ENCODE measurements around the gene EGF.

The EGF gene

GRCh38 chr4:109953556-109953955, 40.9 kb downstream of the EGF start:
- in situ Hi-C loops (cut with MboI; ENCODE audit: low sequenced_read_pairs) = no loop called here

- in situ Hi-C loops (cut with MboI; ENCODE audit: low sequenced_read_pairs) = no loop called here
These were observed 42.5 kb downstream of the EGF start for GRCh38 chr4:109955146-109955545.

- in situ Hi-C loops (cut with MboI; ENCODE audit: low sequenced_read_pairs) = no loop called here
These were observed 44.5 kb downstream of the EGF start for GRCh38 chr4:109957227-109957626.

- in situ Hi-C loops (cut with MboI; ENCODE audit: low sequenced_read_pairs) = no loop called here
These were observed 46.5 kb downstream of the EGF start for GRCh38 chr4:109959195-109959594.

DNA sequence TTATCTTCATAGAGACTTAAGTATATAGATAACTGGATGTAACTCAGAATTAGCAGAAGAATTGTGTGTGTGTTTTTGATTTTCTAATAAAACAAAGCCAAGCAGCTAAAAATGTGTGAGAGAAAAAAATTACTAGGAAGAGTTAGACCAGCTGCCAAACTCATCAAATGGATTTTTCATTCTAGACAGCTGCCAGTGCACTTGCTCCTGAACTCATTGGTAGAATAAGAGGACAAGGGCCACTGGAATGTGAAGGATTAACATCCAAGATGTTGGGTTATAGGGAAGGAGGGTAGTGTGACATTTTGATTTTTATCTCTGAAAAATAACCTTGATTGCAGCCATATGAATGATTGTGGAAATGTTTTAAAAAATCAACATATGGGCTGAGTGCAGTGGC, 49.7 kb downstream of the EGF start:
- in situ Hi-C loops (cut with MboI; ENCODE audit: low sequenced_read_pairs) = no loop called here

DNA sequence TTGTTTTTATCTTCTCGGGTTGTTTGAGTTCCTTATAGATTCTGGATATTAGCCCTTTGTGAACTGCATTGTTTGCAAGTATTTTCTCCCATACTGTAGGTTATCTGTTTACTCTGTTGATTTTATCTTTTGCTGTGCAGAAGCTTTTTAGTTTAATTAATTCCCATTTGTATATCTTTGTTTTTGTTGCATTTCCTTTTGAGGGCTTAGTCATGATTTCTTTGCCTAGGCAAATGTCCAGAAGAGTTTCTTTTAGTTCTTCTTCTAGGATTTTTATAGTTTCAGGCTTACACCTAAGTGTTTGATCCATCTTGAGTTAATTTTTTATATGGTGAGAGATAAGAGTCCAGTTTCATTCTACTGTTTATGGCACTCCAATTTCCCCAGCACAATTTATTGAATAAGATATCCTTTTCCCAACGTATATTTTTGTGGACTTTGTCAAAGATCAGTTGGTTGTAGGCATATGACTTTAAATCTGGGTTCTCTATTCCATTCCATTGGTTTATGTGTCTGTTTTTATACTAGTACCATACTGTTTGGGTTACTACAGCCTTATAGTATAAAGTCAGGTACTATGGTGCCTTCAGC, 54.3 kb downstream of the EGF start:
- in situ Hi-C loops (cut with MboI; ENCODE audit: low sequenced_read_pairs) = no loop called here

DNA sequence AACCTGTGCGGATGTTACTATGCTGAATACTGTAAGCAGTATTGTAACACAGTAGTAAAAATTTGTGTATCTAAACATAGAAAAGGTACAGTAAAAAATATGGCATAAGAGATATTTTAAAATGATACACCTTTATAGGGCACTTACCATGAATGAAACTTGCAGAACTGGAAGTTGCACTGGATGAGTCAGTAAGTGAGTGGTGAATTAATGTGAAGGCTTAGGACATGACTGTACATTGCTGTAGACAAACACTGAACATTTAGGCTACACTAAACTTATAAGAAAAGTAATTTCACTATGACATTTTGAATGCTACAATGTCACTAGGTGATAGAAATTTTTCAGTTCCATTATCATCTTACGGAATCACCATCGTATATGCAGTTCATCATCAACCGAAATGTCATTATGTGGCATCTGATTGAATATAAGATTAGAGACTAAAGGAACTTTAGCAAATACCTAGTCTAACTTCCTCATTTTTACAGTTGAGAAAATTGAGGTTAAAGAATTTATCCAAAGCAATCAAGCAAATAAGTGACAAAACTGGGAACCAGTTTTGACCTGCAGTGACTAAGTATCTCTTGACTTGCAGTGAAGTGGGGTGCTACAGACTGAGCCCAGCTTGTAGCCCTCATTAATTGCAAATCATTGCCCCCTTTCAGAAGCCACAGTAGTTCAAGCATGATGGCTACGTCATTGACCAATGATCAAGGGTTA, 55.3 kb downstream of the EGF start:
- in situ Hi-C loops (cut with MboI; ENCODE audit: low sequenced_read_pairs) = no loop called here

- in situ Hi-C loops (cut with MboI; ENCODE audit: low sequenced_read_pairs) = no loop called here
These were observed 56.4 kb downstream of the EGF start for GRCh38 chr4:109969087-109969486.

DNA sequence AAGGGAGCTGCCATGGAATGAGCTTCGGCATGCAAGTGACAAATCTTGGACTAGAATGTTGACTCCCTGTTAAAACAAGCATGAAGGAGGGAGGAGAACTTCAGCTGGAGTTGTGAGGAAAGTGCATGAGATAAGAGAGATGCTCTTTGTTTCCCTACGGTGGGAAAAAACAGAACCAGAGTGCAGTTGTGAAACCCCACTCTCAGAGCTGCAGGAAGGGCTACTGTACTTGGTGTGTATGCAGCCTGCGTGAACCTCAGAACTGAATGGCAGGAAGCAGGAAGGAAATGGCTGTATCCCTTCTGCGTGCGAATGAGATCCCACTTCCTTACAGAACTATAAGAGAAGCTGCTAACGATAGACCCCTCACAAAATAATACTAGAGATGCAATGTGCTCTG, 57.2 kb downstream of the EGF start:
- in situ Hi-C loops (cut with MboI; ENCODE audit: low sequenced_read_pairs) = loop anchor here (10.0 kb wide), 1 partner anchor 545 kb away; no protein-coding TSS in a partner anchor

- in situ Hi-C loops (cut with MboI; ENCODE audit: low sequenced_read_pairs) = loop anchor here (10.0 kb wide), 1 partner anchor 548 kb away; no protein-coding TSS in a partner anchor
These were observed 60.3 kb downstream of the EGF start for GRCh38 chr4:109972786-109973528.

DNA sequence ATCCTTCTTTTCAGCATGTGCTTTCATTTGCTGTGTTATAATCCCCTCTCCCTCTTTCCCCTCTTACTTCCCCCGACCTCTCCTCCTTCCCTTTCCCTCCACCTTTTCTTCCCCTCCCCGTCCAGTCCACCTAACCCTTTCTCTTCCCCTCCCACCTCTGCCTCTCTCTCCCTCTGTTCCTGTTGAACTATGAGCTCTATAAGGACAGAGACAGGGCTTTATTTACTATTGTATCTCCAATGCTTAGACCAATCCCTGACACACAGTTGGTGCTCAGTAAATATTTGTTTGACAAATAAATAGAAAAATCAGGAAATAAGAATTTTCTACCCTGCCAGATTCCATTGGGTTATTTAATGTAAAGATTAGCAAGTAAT, 60.8 kb downstream of the EGF start:
- in situ Hi-C loops (cut with MboI; ENCODE audit: low sequenced_read_pairs) = loop anchor here (10.0 kb wide), 1 partner anchor 549 kb away; no protein-coding TSS in a partner anchor

GRCh38 chr4:109976189-109976588, 63.5 kb downstream of the EGF start:
- in situ Hi-C loops (cut with MboI; ENCODE audit: low sequenced_read_pairs) = loop anchor here (10.0 kb wide), 1 partner anchor 551 kb away; no protein-coding TSS in a partner anchor

DNA sequence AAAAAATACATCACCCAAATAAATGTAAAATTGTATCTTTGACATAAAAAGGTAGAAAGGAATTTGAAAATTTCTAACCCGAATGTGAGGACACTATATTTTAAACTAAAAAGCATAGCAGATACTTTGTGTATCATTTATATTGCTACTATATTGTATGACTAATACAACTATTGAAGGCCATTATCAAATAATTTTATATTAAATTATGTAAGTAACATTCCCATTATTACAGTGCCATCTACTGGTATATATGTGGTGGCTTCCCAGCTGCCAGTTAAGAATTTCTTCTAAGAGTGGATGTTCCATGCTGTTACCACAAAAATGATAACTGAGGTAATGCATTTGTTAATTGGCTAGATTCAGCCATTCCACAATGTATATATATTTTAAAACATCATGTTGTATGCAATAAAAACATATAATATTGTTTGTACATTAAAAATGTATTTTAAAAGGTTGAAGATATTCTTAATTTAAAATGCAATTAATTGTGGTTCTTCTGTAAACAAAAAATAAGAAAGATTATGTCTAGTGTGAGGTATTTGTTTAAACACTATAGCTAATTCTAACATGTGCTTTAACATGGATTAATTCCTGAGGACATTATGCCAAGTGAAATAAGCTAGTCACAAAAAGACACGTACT, 65.3 kb downstream of the EGF start:
- in situ Hi-C loops (cut with MboI; ENCODE audit: low sequenced_read_pairs) = loop anchor here (10.0 kb wide), 1 partner anchor 553 kb away; no protein-coding TSS in a partner anchor

DNA sequence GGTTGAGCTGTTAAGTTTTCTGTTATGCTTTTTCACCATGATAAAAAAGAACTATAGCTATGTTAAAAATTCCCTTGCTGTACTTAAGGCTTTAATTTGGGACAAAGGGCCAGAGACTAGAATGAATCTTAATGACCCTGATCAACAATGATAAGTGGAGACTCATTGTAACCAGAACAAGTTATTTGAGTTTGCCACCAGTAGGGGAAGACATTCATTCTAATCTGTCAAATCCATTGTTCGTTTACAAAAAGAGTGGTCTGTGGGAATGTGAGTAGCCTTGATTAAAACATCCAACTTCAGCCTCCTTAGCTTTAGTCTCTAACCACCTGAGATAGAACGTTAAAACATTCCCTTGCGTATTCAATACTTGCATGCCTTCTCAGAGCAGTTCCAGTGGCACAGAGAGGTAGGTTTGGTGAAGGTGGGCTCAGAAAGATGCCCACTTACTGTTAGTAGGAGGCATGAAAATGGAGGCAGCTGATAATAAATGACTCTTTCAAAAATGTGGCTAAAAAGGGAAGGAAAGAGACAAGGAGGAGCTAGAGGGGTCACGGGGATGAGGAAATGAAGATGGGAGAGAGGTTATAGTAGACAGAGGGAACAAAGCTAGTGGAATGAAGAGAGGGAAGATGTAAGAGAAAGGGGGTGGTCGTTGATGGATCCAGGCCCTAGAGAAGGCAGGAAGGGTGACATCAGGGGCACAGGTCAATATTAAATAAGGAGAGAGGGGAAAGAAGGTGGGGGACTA, 66.2 kb downstream of the EGF start:
- in situ Hi-C loops (cut with MboI; ENCODE audit: low sequenced_read_pairs) = loop anchor here (10.0 kb wide), 1 partner anchor 554 kb away; no protein-coding TSS in a partner anchor

DNA sequence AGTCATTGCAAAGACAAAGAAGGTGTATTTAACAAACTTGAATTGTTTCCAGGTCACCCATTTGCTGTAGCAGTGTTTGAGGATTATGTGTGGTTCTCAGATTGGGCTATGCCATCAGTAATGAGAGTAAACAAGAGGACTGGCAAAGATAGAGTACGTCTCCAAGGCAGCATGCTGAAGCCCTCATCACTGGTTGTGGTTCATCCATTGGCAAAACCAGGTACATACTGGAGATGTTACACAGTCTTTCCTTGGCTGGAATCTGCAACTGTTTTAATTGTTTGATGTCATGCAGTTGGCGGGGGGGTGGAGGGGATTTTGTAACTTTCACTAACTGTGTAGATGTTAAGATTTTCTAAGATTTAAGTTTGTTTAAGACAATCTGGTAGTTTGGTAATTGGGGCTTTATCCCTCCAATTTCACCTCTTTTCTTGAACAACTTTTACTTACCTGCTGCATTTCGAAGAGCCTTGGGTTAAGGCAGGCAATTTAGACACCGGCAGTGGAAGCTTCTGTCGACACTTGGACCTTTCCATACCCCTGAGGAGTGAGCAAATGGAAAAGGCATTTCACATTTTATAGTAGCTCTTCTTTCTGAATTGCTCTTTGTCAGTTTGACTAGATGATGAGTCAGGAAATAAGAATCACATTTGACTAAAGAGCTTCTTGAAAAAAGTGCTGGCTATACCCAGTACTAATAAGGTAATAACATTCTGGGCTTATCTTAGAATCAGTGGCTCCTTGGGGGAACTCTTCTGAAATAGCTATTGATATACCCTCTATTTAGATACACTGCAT, 67.4 kb downstream of the EGF start:
- in situ Hi-C loops (cut with MboI; ENCODE audit: low sequenced_read_pairs) = loop anchor here (10.0 kb wide), 1 partner anchor 555 kb away; no protein-coding TSS in a partner anchor

- in situ Hi-C loops (cut with MboI; ENCODE audit: low sequenced_read_pairs) = no loop called here
These were observed 69.3 kb downstream of the EGF start for GRCh38 chr4:109981936-109982335.

- in situ Hi-C loops (cut with MboI; ENCODE audit: low sequenced_read_pairs) = no loop called here
These were observed 69.8 kb downstream of the EGF start for GRCh38 chr4:109982521-109982920.

DNA sequence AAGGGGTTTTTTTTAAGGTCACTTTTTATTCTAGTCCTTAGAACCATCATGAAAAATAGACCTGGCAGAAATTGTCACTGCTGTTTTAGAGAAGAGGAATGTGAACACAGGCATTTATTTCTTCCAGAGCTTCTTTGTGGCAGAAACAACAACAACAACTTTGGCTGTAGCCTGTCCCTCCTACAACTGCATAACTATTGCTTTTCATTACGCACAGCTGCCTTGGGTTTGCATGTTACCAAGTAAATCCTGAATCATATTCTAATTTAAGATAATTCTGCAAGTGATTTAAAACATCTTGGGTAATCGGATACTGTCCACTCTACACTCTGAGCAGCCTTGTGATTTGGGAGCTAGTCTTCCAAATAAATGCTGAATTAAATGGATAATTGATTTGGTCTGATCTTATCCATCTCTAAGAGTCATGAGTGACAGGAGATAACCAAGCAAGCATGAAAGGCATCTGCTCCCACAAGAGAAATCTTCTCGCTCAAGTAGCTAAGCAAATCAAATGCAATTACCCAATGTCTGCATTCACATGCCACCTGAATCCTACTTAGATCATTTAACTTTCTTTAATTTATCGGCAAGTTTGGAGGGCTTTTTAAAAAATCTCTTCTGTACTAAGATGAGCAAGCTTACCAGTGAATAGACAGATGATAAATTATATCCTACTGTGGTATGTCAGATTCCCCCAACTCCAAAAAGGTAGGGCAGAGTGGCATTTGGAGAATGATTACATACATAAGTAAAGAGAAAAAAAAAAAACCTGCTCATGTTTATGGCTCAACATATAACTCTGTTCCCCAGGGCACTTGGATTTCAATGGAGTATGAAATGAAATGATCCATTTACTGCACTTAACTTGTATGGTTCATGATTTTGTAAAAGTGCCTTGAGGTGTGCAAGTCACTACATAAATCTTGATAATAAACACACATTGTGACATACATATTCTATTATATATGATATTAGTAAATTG, 73.6 kb downstream of the EGF start:
- in situ Hi-C loops (cut with MboI; ENCODE audit: low sequenced_read_pairs) = no loop called here
